ENCODE measurements around the gene MVK. TPM values are rescaled to one million over a fixed set of nuclear protein-coding genes. Genes with fewer than 3 reads are reported as not detected.

The MVK gene
- total and polyA plus RNA-seq, 2 donors, result 7.2 to 10.4 TPM

DNA sequence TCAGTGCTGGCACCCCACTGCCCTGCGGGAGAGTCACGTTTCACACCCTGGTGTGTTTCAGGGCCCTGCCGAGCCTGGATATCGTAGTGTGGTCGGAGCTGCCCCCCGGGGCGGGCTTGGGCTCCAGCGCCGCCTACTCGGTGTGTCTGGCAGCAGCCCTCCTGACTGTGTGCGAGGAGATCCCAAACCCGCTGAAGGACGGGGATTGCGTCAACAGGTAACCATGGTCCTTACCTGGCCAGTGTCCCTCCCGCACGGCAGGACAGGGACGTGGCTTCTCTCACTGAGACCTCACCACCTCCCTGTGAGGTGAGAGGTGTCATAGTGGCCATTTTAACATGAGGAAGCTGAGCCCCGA is 7.7 kb downstream of the MVK start:
- 93% methylated on average over 18 of the region's 18 CpGs for WGBS
- Histone ChIP-seq H3K9me3 (ENCODE audit: control insufficient read depth in 2 of 2, insufficient read depth in 1 of 2, low read length in 1 of 2) (no peaks in the 10 kb centered on the region), H3K27ac (ENCODE audit: low read depth in 1 of 2, low read length in 1 of 2) (peak overlapping the region in 1 of 2 donors; percentile 12)

GRCh38 chr12:109581856-109582255 is 8.3 kb downstream of the MVK start:
- no peak for DNase-seq (ENCODE audit: low read depth in 6 of 9, low spot score in 9 of 9)
- no peaks in the 10 kb centered on the region for H3K9me3 ChIP-seq (ENCODE audit: control insufficient read depth in 2 of 2, insufficient read depth in 1 of 2, low read length in 1 of 2)
- H3K4me1 ChIP-seq (ENCODE audit: control insufficient read depth in 2 of 2, insufficient read depth in 2 of 2, low read length in 2 of 2), result no peaks in the 10 kb centered on the region
- H3K27ac ChIP-seq (ENCODE audit: low read depth in 1 of 2, low read length in 1 of 2), result peak overlapping the region in 1 of 2 donors; percentile 12
- peaks cover 7 to 31% of the 10 kb centered on the region in 2 donors for H3K36me3 ChIP-seq (ENCODE audit: control insufficient read depth in 2 of 2, insufficient read depth in 2 of 2, low read length in 1 of 2)
- 89% methylated on average over 8 of the region's 8 CpGs for WGBS
- H3K4me3 ChIP-seq (ENCODE audit: low read length in 2 of 2), result no peak overlapping the region
- no peaks in the 10 kb centered on the region for H3K27me3 ChIP-seq (ENCODE audit: control insufficient read depth in 2 of 2, insufficient read depth in 1 of 2, low read length in 1 of 2)

More for the DNA sequence above, 7.7 kb downstream of the MVK start:
- Histone ChIP-seq H3K4me3 (ENCODE audit: low read length in 2 of 2) (no peak overlapping the region), H3K27me3 (ENCODE audit: control insufficient read depth in 2 of 2, insufficient read depth in 1 of 2, low read length in 1 of 2) (no peaks in the 10 kb centered on the region), H3K36me3 (ENCODE audit: control insufficient read depth in 2 of 2, insufficient read depth in 2 of 2, low read length in 1 of 2) (peaks cover 7 to 31% of the 10 kb centered on the region in 2 donors), H3K4me1 (ENCODE audit: control insufficient read depth in 2 of 2, insufficient read depth in 2 of 2, low read length in 2 of 2) (no peaks in the 10 kb centered on the region)
- DNase-seq (ENCODE audit: low read depth in 6 of 9, low spot score in 9 of 9), result no peak

DNA sequence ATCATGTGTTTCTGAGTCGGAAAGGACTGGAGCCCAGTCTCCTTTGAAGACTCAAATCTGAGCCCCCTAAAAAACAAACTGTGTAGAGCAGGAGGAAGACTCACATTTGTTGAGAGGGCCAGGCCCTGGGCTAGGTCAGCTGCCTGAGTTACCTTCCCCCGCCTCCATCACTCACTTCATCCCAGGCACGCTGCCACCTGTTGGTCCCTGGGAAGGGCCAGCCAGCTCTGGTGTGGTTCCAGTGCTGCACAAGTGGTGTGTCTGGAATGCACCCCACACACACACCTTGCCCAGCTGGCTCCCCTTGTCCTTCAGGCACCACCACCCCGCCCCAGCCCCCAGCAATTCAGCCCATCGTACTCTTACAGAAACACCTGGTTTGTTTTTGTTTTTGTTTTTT is 9.0 kb downstream of the MVK start:
- no peak overlapping the region for H3K27ac ChIP-seq (ENCODE audit: low read depth in 1 of 2, low read length in 1 of 2)
- no peaks in the 10 kb centered on the region for H3K27me3 ChIP-seq (ENCODE audit: control insufficient read depth in 2 of 2, insufficient read depth in 1 of 2, low read length in 1 of 2)
- H3K9me3 ChIP-seq (ENCODE audit: control insufficient read depth in 2 of 2, insufficient read depth in 1 of 2, low read length in 1 of 2), result no peaks in the 10 kb centered on the region
- peaks cover 7 to 23% of the 10 kb centered on the region in 2 donors for H3K36me3 ChIP-seq (ENCODE audit: control insufficient read depth in 2 of 2, insufficient read depth in 2 of 2, low read length in 1 of 2)
- H3K4me3 ChIP-seq (ENCODE audit: low read length in 2 of 2), result no peak overlapping the region
- no peaks in the 10 kb centered on the region for H3K4me1 ChIP-seq (ENCODE audit: control insufficient read depth in 2 of 2, insufficient read depth in 2 of 2, low read length in 2 of 2)
- 96% methylated on average over 5 of the region's 5 CpGs for WGBS
- no peak for DNase-seq (ENCODE audit: low read depth in 6 of 9, low spot score in 9 of 9)

DNA sequence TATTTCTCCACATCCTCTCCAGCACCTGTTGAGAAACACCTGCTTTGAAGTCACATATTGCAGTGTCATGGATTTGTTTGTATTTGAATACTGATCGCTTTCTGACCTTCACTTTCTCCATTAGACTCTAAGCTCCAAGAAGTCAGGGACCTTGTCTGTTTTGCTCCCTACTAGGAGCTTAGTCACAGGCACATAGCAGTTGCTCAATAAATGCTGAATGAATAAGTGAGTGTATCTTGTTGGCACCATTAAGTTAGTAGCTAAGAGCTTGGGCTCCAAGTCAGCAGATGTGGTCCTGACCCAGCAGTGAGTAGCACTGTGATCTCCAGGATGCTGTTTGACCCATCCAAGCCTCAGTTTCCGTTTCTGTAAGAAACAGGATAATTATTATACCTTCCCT is 10.1 kb downstream of the MVK start:
- H3K4me3 ChIP-seq (ENCODE audit: low read length in 2 of 2), result no peak overlapping the region
- DNase-seq (ENCODE audit: low read depth in 6 of 9, low spot score in 9 of 9), result no peak

DNA sequence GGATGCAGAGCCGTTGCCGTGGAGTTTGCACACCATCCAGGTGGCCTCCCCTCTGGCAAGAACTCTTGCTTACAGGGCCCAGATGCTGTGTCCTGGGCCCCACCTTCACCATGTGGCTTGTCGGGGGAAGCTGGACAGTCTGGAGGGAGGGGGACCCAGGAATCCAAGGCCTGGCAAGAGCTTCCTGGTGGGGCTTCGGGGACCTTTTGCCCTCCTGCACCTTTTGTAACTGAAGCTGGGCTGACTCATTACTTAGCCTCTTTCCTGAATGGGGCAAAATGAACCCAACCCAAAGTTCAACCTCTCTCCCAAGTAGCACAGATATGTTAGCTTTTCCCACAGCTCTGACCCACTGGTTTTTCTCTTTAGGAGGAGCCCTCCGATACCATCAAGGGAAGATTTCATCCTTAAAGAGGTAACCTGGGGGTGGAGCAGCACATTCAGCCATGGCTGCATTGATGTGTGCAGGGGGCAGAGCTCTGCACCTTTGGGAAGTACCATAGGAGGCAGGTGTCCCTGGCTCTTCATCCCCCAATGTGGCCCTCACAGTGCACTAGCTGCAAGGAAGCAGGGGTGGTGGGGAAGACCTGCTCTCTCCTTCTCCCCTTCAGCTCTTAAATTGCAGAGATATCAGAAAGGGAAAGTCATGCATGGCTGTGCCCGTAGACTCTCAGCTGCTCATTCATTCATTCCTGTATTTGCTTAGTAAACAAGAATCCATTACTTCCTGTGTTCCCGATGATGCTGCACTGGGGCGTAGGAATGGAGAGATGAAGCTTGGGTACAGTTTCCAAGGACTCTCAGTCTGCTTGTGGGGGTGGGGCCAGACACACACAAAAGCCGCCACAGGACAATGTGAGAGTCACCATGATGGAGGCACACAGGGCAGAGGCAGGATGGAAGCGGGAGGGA is 13.0 kb downstream of the MVK start:
- Histone ChIP-seq H3K9me3 (ENCODE audit: control insufficient read depth in 2 of 2, insufficient read depth in 1 of 2, low read length in 1 of 2) (no peaks in the 10 kb centered on the region), H3K27me3 (ENCODE audit: control insufficient read depth in 2 of 2, insufficient read depth in 1 of 2, low read length in 1 of 2) (no peaks in the 10 kb centered on the region), H3K36me3 (ENCODE audit: control insufficient read depth in 2 of 2, insufficient read depth in 2 of 2, low read length in 1 of 2) (peaks cover 3 to 6% of the 10 kb centered on the region in 2 donors), H3K4me3 (ENCODE audit: low read length in 2 of 2) (no peak overlapping the region), H3K4me1 (ENCODE audit: control insufficient read depth in 2 of 2, insufficient read depth in 2 of 2, low read length in 2 of 2) (no peaks in the 10 kb centered on the region), H3K27ac (ENCODE audit: low read depth in 1 of 2, low read length in 1 of 2) (no peak overlapping the region)
- no peak for DNase-seq (ENCODE audit: low read depth in 6 of 9, low spot score in 9 of 9)
- 96% methylated on average over 10 of the region's 10 CpGs for WGBS

More for the DNA sequence above, 10.1 kb downstream of the MVK start:
- Histone ChIP-seq H3K27ac (ENCODE audit: low read depth in 1 of 2, low read length in 1 of 2) (no peak overlapping the region), H3K4me1 (ENCODE audit: control insufficient read depth in 2 of 2, insufficient read depth in 2 of 2, low read length in 2 of 2) (no peaks in the 10 kb centered on the region), H3K9me3 (ENCODE audit: control insufficient read depth in 2 of 2, insufficient read depth in 1 of 2, low read length in 1 of 2) (no peaks in the 10 kb centered on the region), H3K36me3 (ENCODE audit: control insufficient read depth in 2 of 2, insufficient read depth in 2 of 2, low read length in 1 of 2) (peaks cover 6 to 14% of the 10 kb centered on the region in 2 donors), H3K27me3 (ENCODE audit: control insufficient read depth in 2 of 2, insufficient read depth in 1 of 2, low read length in 1 of 2) (no peaks in the 10 kb centered on the region)
- WGBS, result 95% methylated on average over 2 of the region's 2 CpGs

DNA sequence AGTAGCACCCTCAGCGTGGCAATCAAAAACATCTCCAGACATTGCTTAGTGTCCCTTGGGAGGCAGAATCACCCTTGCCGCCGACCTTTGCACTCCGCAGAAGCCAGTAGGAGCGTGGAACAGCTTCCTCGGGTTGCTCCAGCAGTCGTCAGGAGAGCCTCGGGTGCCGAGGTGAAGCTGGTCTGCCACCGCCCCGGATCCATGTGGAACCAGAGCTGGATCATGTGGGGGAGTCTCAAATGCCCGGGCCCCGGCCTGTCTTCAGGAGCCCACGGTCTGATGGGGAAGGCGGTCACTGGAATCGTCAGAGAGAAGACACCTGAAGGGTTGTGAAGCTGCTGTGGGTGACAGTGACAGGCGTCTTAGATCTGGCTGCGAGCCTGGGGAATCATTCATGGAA is 14.3 kb downstream of the MVK start:
- WGBS, result 98% methylated on average over 18 of the region's 18 CpGs

GRCh38 chr12:109588461-109589239 is 15.1 kb downstream of the MVK start:
- whole genome bisulfite sequencing, result 98% methylated on average over 26 of the region's 26 CpGs
- Histone ChIP-seq H3K4me1 (ENCODE audit: control insufficient read depth in 2 of 2, insufficient read depth in 2 of 2, low read length in 2 of 2) (no peaks in the 10 kb centered on the region), H3K9me3 (ENCODE audit: control insufficient read depth in 2 of 2, insufficient read depth in 1 of 2, low read length in 1 of 2) (no peaks in the 10 kb centered on the region), H3K4me3 (ENCODE audit: low read length in 2 of 2) (no peak overlapping the region), H3K27me3 (ENCODE audit: control insufficient read depth in 2 of 2, insufficient read depth in 1 of 2, low read length in 1 of 2) (no peaks in the 10 kb centered on the region), H3K36me3 (ENCODE audit: control insufficient read depth in 2 of 2, insufficient read depth in 2 of 2, low read length in 1 of 2) (peaks cover 1 to 6% of the 10 kb centered on the region in 2 donors), H3K27ac (ENCODE audit: low read depth in 1 of 2, low read length in 1 of 2) (no peak overlapping the region)
- DNase-seq (ENCODE audit: low read depth in 6 of 9, low spot score in 9 of 9), result no peak

More for the DNA sequence above, 14.3 kb downstream of the MVK start:
- Histone ChIP-seq H3K4me1 (ENCODE audit: control insufficient read depth in 2 of 2, insufficient read depth in 2 of 2, low read length in 2 of 2) (no peaks in the 10 kb centered on the region), H3K36me3 (ENCODE audit: control insufficient read depth in 2 of 2, insufficient read depth in 2 of 2, low read length in 1 of 2) (peaks cover 2 to 6% of the 10 kb centered on the region in 2 donors), H3K9me3 (ENCODE audit: control insufficient read depth in 2 of 2, insufficient read depth in 1 of 2, low read length in 1 of 2) (no peaks in the 10 kb centered on the region), H3K27me3 (ENCODE audit: control insufficient read depth in 2 of 2, insufficient read depth in 1 of 2, low read length in 1 of 2) (no peaks in the 10 kb centered on the region), H3K4me3 (ENCODE audit: low read length in 2 of 2) (no peak overlapping the region), H3K27ac (ENCODE audit: low read depth in 1 of 2, low read length in 1 of 2) (no peak overlapping the region)
- no peak for DNase-seq (ENCODE audit: low read depth in 6 of 9, low spot score in 9 of 9)

- Histone ChIP-seq H3K4me3 (ENCODE audit: low read length in 2 of 2) (no peak overlapping the region), H3K36me3 (ENCODE audit: control insufficient read depth in 2 of 2, insufficient read depth in 2 of 2, low read length in 1 of 2) (peaks cover 0 to 6% of the 10 kb centered on the region in 2 donors), H3K4me1 (ENCODE audit: control insufficient read depth in 2 of 2, insufficient read depth in 2 of 2, low read length in 2 of 2) (no peaks in the 10 kb centered on the region), H3K9me3 (ENCODE audit: control insufficient read depth in 2 of 2, insufficient read depth in 1 of 2, low read length in 1 of 2) (no peaks in the 10 kb centered on the region), H3K27ac (ENCODE audit: low read depth in 1 of 2, low read length in 1 of 2) (no peak overlapping the region), H3K27me3 (ENCODE audit: control insufficient read depth in 2 of 2, insufficient read depth in 1 of 2, low read length in 1 of 2) (no peaks in the 10 kb centered on the region)
- no peak for DNase-seq (ENCODE audit: low read depth in 6 of 9, low spot score in 9 of 9)
- WGBS, result 89% methylated on average over 7 of the region's 7 CpGs
Observed at GRCh38 chr12:109589240-109589590, 15.6 kb downstream of the MVK start.

- H3K9me3 ChIP-seq (ENCODE audit: control insufficient read depth in 2 of 2, insufficient read depth in 1 of 2, low read length in 1 of 2), result no peaks in the 10 kb centered on the region
- peaks cover 0 to 6% of the 10 kb centered on the region in 2 donors for H3K36me3 ChIP-seq (ENCODE audit: control insufficient read depth in 2 of 2, insufficient read depth in 2 of 2, low read length in 1 of 2)
Observed at GRCh38 chr12:109589691-109590245, 16.2 kb downstream of the MVK start.

More at GRCh38 chr12:109589691-109590245, 16.2 kb downstream of the MVK start:
- DNase-seq (ENCODE audit: low read depth in 6 of 9, low spot score in 9 of 9), result no peak
- no peak overlapping the region for H3K4me3 ChIP-seq (ENCODE audit: low read length in 2 of 2)
- H3K27ac ChIP-seq (ENCODE audit: low read depth in 1 of 2, low read length in 1 of 2), result no peak overlapping the region
- no peaks in the 10 kb centered on the region for H3K27me3 ChIP-seq (ENCODE audit: control insufficient read depth in 2 of 2, insufficient read depth in 1 of 2, low read length in 1 of 2)
- peaks cover 0 to 2% of the 10 kb centered on the region in 2 donors for H3K4me1 ChIP-seq (ENCODE audit: control insufficient read depth in 2 of 2, insufficient read depth in 2 of 2, low read length in 2 of 2)
- WGBS, result 99% methylated on average over 16 of the region's 16 CpGs

Data from thymus (tissue), 11 donors.